DOHH2 (cell line): ENCODE results near the gene TTBK1.

Experiments
- H3F3A ChIP-seq: fragments of 200-600 bp; sonication (generic), shearing (Covaris generic); 2 replicates; pipeline ENCODE4 v1.6.0; 2016; ENCODE audit warnings: antibody characterized with exemption, mild to moderate bottlenecking; ENCODE audit not compliant: control insufficient read depth, insufficient read depth
- H3K27ac ChIP-seq: fragments of 200-600 bp; sonication (generic); 2 replicates; pipeline ENCODE4 v1.5.1; 2014; ENCODE audit warnings: low read depth, mild to moderate bottlenecking, low read length, moderate library complexity
- H3K27me3 ChIP-seq: fragments of 200-600 bp; sonication (generic); 2 replicates; pipeline ENCODE4 v1.6.1; 2014; ENCODE audit warnings: mild to moderate bottlenecking, low read length, mixed read lengths; ENCODE audit not compliant: control insufficient read depth
- H3K36me3 ChIP-seq: fragments of 200-600 bp; sonication (generic); 2 replicates; pipeline ENCODE4 v1.6.1; 2014; ENCODE audit warnings: mild to moderate bottlenecking, low read length, moderate library complexity, mixed read lengths; ENCODE audit not compliant: control insufficient read depth
- H3K4me1 ChIP-seq: fragments of 200-600 bp; sonication (generic); 2 replicates; pipeline ENCODE4 v1.6.1; 2014; ENCODE audit warnings: mild to moderate bottlenecking, low read length, mixed read lengths; ENCODE audit not compliant: control insufficient read depth
- H3K4me2 ChIP-seq: fragments of 200-600 bp; sonication (generic); 2 replicates; pipeline ENCODE4 v1.6.0; 2014; ENCODE audit warnings: mild to moderate bottlenecking, low read length, moderate library complexity
- H3K4me3 ChIP-seq: fragments of 200-600 bp; sonication (generic); 2 replicates; pipeline ENCODE4 v1.5.1; 2014; ENCODE audit warnings: mild to moderate bottlenecking, low read length, mixed read lengths
- H3K79me2 ChIP-seq: fragments of 200-600 bp; sonication (generic); 2 replicates; pipeline ENCODE4 v1.6.1; 2014; ENCODE audit warnings: mild to moderate bottlenecking, low read length, mixed read lengths; ENCODE audit not compliant: control insufficient read depth
- H3K9me2 ChIP-seq: fragments of 200-600 bp; sonication (generic); replicated peaks from 2 replicates; pipeline ENCODE4 v1.6.1; 2014; ENCODE audit warnings: mild to moderate bottlenecking, low read length, mixed read lengths; ENCODE audit not compliant: control insufficient read depth
- H3K9me3 ChIP-seq: fragments of 200-600 bp; sonication (generic); 2 replicates; pipeline ENCODE4 v1.6.1; 2014; ENCODE audit warnings: antibody characterized with exemption, low read length, mixed read lengths; ENCODE audit not compliant: control insufficient read depth, insufficient read depth
- H4K20me1 ChIP-seq: fragments of 200-600 bp; sonication (generic); 2 replicates; pipeline ENCODE4 v1.6.0; 2014; ENCODE audit warnings: low read depth, mild to moderate bottlenecking, antibody characterized with exemption, low read length, moderate library complexity; ENCODE audit not compliant: control insufficient read depth, insufficient read depth
- CTCF ChIP-seq: fragments of 200-600 bp; sonication (generic); IDR thresholded peaks from one replicate; pipeline ENCODE4 v1.5.1; 2014; ENCODE audit warnings: antibody characterized with exemption, mild to moderate bottlenecking, low read depth, low read length; ENCODE audit not compliant: poor library complexity, severe bottlenecking
- EZH2phosphoT487 ChIP-seq: fragments of 200-600 bp; sonication (generic); IDR thresholded peaks from 2 replicates; pipeline ENCODE4 v1.6.1; 2017; ENCODE audit warnings: borderline replicate concordance, mild to moderate bottlenecking, antibody characterized with exemption, low read length, moderate library complexity, mixed read lengths

TTBK1 gene

GRCh38 chr6:43205849-43206248 is 37.4 kb upstream of the TTBK1 start:
- Histone ChIP-seq H3K36me3 (peaks cover 6% of the 10 kb centered on the region), H4K20me1 (no peaks in the 10 kb centered on the region; the same call in 1 of the 2 replicates), H3K27me3 (no peaks in the 10 kb centered on the region), H3K9me3 (no peaks in the 10 kb centered on the region), H3K27ac (no peak overlapping the region), H3K4me2 (no peak overlapping the region), H3K9me2 (no peaks in the 10 kb centered on the region), H3F3A (no peaks in the 10 kb centered on the region), H3K79me2 (no peaks in the 10 kb centered on the region), H3K4me1 (no peaks in the 10 kb centered on the region), H3K4me3 (no peak overlapping the region)
- TF ChIP-seq EZH2phosphoT487, result no peak
- no peak for TF ChIP-seq CTCF

DNA sequence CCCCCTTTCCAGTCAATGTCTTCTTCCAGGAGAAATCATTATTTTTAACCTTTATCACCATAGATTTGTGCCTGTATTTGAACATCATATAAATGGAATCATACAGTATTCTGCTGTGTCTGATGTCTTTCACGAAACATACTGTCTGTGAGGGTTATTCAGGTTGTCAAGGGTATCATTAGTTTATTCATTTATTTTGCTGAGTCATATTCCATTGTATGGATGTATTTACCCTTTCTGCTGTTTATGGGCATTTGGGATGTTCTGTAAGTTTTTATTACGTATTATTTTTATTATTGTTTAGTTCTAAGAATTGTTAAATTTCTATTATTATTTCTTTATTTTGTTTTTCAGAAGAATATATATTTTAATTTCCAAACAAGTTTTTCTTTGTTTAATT is 36.0 kb upstream of the TTBK1 start:
- TF ChIP-seq CTCF (no peak), EZH2phosphoT487 (no peak)
- no peaks in the 10 kb centered on the region for H3K4me1 ChIP-seq
- H3K27ac ChIP-seq, result no peak overlapping the region
- no peak overlapping the region for H3K4me2 ChIP-seq
- no peaks in the 10 kb centered on the region for H3K9me3 ChIP-seq
- no peak overlapping the region for H3K4me3 ChIP-seq
- no peaks in the 10 kb centered on the region for H3K9me2 ChIP-seq
- no peaks in the 10 kb centered on the region; the same call in 1 of the 2 replicates for H4K20me1 ChIP-seq
- no peaks in the 10 kb centered on the region for H3F3A ChIP-seq
- H3K27me3 ChIP-seq, result no peaks in the 10 kb centered on the region
- H3K36me3 ChIP-seq, result peaks cover 3% of the 10 kb centered on the region; the same call in 1 of the 2 replicates
- no peaks in the 10 kb centered on the region for H3K79me2 ChIP-seq

GRCh38 chr6:43211955-43212354 is 31.3 kb upstream of the TTBK1 start:
- Histone ChIP-seq H3K27me3 (no peaks in the 10 kb centered on the region), H3K4me1 (no peaks in the 10 kb centered on the region), H4K20me1 (no peaks in the 10 kb centered on the region), H3K36me3 (peaks cover 14% of the 10 kb centered on the region; the same call in 1 of the 2 replicates), H3F3A (0 out of 2 replicates have a peak, but pooled peaks cover 3% of the 10 kb centered on the region), H3K79me2 (no peaks in the 10 kb centered on the region), H3K4me3 (no peak overlapping the region), H3K27ac (no peak overlapping the region), H3K4me2 (no peak overlapping the region), H3K9me3 (no peaks in the 10 kb centered on the region), H3K9me2 (no peaks in the 10 kb centered on the region)
- no peak for TF ChIP-seq EZH2phosphoT487
- no peak for TF ChIP-seq CTCF
